ENCODE results near the gene MUL1.
"Not testable (repeated sequence)": the region's sequence is repeated elsewhere in the genome, so short reads cannot be mapped to it uniquely, and the experiment has no call there.

The MUL1 gene

DNA sequence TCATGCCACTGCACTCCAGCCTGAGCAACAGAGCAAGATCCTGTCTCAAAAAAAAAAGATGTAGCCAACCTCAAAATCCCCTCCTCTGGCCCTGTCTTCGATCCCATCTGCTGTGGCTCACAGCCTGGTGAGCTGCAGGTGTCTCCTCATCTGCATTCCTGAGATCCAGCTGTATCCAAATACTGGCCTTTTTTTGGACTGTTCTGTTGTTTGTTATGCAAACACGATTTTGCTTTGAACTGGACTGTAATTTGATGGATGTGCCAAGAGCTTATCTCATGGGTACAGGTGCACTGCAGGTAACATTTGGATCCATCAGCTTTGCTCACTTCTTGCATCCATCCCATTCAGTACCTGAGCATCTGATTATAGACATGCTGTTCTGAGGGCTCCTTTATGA lies 30.3 kb upstream of the MUL1 start:
- Histone ChIP-seq H3K27ac (ENCODE audit: low read depth, low read length) (no peak overlapping the region), H3K27me3 (ENCODE audit: control insufficient read depth, insufficient read depth, low read length) (peaks cover 12% of the 10 kb centered on the region; the same call in 1 of the 2 replicates), H3K36me3 (ENCODE audit: control insufficient read depth, insufficient read depth, low read length) (no peaks in the 10 kb centered on the region)

DNA sequence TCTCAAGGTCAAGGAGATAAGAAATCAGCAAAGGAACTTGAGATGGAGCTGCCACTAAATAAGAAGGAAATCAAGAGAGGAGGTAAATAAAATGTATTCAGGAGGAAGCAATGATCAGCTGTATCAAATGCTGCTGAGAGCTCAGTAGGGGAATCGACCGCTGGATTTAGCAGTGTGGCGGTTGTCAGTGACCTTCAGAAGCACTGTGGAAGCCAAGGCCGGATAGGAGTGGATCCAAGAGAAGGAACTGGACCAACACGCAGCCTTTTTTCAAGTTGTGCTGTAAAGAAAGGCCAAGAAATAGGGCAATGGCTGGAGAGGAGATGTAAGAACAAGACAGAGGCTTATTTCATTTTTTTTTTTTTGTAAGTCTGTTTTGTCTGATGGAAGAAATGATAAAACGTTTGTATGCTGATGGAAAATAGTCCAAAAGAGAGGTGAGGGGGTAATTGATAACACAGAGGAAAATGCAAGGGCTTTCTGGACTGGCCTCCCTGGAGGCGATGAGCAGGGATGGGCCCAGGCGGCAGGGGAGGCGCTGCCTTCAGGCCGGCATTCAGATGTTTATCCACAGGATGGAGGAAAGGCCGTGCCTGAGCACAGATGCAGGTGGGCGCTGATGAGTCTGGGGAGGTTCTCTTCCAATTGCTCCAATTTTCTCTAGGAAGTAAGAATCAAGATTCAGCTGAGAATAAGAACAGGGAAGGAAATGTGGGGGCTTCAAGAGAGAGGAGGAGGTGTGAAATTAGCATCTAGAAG lies 26.9 kb upstream of the MUL1 start:
- no peak overlapping the region for H3K4me3 ChIP-seq (ENCODE audit: low read depth, low read length)
- no peaks in the 10 kb centered on the region for H3K36me3 ChIP-seq (ENCODE audit: control insufficient read depth, insufficient read depth, low read length)
- H3K9ac ChIP-seq (ENCODE audit: low read depth, low read length) = no peak overlapping the region
- H3K4me1 ChIP-seq (ENCODE audit: control insufficient read depth, insufficient read depth, low read length) = no peaks in the 10 kb centered on the region
- peaks cover 2% of the 10 kb centered on the region for H3K27me3 ChIP-seq (ENCODE audit: control insufficient read depth, insufficient read depth, low read length)
- H3K27ac ChIP-seq (ENCODE audit: low read depth, low read length) = no peak overlapping the region
- H3K9me3 ChIP-seq (ENCODE audit: control insufficient read depth, insufficient read depth, low read length) = no peaks in the 10 kb centered on the region

More for the DNA sequence above, 30.3 kb upstream of the MUL1 start:
- no peaks in the 10 kb centered on the region for H3K9me3 ChIP-seq (ENCODE audit: control insufficient read depth, insufficient read depth, low read length)
- no peak overlapping the region for H3K4me3 ChIP-seq (ENCODE audit: low read depth, low read length)
- H3K9ac ChIP-seq (ENCODE audit: low read depth, low read length) = no peak overlapping the region
- H3K4me1 ChIP-seq (ENCODE audit: control insufficient read depth, insufficient read depth, low read length) = no peaks in the 10 kb centered on the region

DNA sequence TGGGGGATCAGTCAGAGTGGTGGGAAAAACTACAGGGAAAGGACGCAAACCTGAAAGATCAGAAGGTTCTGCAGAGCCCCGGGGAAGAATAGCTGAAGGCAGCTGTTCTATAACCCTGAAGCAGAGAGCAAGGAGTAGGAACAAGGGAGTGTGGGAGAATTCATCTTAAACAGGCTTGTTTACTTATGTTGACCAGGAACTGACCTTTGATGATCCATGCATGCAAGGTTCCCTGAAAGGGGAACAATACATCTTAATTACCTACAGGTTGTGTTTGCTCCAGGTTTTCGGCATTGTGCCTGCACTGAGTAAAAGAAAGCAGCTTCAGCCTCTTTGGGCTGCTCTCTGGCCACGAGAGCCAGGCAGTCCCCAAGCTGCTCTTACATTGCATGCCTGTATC lies 25.7 kb upstream of the MUL1 start:
- no peak overlapping the region for H3K9ac ChIP-seq (ENCODE audit: low read depth, low read length)

DNA sequence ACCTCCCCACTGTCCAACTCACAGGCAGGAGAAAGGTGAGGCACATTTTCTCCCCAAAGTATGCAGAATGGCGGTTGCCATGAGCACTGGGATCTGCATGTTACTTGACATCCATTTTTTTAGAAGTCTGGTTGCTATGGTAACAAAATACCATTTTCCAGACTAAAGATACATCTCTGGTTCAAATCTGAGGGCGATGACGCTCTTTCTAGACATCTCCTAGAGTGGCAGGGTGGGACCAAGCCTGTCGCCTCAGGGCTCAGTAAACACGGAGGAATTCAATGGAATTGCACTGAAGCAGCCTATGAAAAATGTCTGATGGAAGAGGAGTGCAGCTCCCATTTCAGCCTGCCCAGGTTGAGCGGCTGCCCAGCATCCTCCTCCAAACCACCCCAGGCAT lies 22.9 kb upstream of the MUL1 start:
- H3K4me3 ChIP-seq (ENCODE audit: low read depth, low read length) = no peak overlapping the region
- no peaks in the 10 kb centered on the region for H3K36me3 ChIP-seq (ENCODE audit: control insufficient read depth, insufficient read depth, low read length)
- H3K9me3 ChIP-seq (ENCODE audit: control insufficient read depth, insufficient read depth, low read length) = no peaks in the 10 kb centered on the region
- no peak overlapping the region for H3K27ac ChIP-seq (ENCODE audit: low read depth, low read length)
- no peak overlapping the region for H3K9ac ChIP-seq (ENCODE audit: low read depth, low read length)
- H3K27me3 ChIP-seq (ENCODE audit: control insufficient read depth, insufficient read depth, low read length) = no peaks in the 10 kb centered on the region; the same call in none of the 2 replicates
- no peaks in the 10 kb centered on the region for H3K4me1 ChIP-seq (ENCODE audit: control insufficient read depth, insufficient read depth, low read length)

More for the DNA sequence above, 25.7 kb upstream of the MUL1 start:
- no peaks in the 10 kb centered on the region for H3K9me3 ChIP-seq (ENCODE audit: control insufficient read depth, insufficient read depth, low read length)
- H3K4me3 ChIP-seq (ENCODE audit: low read depth, low read length) = no peak overlapping the region
- no peaks in the 10 kb centered on the region for H3K36me3 ChIP-seq (ENCODE audit: control insufficient read depth, insufficient read depth, low read length)
- H3K27me3 ChIP-seq (ENCODE audit: control insufficient read depth, insufficient read depth, low read length) = no peaks in the 10 kb centered on the region; the same call in none of the 2 replicates
- no peaks in the 10 kb centered on the region for H3K4me1 ChIP-seq (ENCODE audit: control insufficient read depth, insufficient read depth, low read length)
- H3K27ac ChIP-seq (ENCODE audit: low read depth, low read length) = no peak overlapping the region

DNA sequence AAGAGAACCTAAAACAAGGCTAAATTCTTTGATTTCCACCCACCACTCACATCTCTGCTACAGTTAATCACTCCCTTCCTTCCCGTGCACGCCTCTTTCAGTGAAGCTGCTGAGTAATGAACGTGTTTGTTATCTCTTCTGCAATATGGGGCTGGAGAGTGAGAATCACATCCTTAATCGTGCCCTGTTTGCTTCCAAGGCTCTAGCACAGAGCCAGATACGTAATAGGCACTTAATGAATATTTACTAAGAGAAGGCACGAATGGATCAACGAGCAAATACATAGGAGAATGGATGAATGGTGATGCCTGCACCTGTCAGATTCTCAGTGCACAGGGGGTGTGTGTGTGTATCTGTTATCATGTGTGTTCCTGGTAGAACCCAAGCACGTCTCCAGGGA lies 22.4 kb upstream of the MUL1 start:
- no peak overlapping the region for H3K4me3 ChIP-seq (ENCODE audit: low read depth, low read length)
- no peaks in the 10 kb centered on the region for H3K9me3 ChIP-seq (ENCODE audit: control insufficient read depth, insufficient read depth, low read length)
- H3K4me1 ChIP-seq (ENCODE audit: control insufficient read depth, insufficient read depth, low read length) = no peaks in the 10 kb centered on the region
- no peak overlapping the region for H3K27ac ChIP-seq (ENCODE audit: low read depth, low read length)
- H3K36me3 ChIP-seq (ENCODE audit: control insufficient read depth, insufficient read depth, low read length) = no peaks in the 10 kb centered on the region
- H3K27me3 ChIP-seq (ENCODE audit: control insufficient read depth, insufficient read depth, low read length) = no peaks in the 10 kb centered on the region; the same call in none of the 2 replicates
- H3K9ac ChIP-seq (ENCODE audit: low read depth, low read length) = no peak overlapping the region

DNA sequence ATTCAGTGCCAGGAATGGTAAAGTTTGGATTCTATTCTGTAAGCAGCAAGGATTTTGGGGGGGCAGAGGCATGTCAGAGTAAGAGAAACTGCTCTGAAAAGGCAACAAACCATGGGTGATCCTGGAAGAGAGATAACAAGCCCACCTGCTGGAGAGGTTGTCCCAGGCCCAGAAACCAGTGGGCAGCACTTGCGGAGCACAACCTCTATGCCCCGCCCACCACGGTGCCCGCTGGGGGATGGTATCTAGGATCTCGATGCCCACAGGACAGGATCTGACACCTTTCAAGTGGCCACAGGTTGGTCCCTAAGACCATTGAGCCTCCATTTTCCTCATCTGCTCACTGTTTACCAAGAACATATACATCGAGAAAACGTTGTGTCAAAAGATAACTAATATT lies 20.3 kb upstream of the MUL1 start:
- Histone ChIP-seq H3K27ac (ENCODE audit: low read depth, low read length) (no peak overlapping the region), H3K27me3 (ENCODE audit: control insufficient read depth, insufficient read depth, low read length) (no peaks in the 10 kb centered on the region; the same call in 1 of the 2 replicates), H3K4me3 (ENCODE audit: low read depth, low read length) (no peak overlapping the region), H3K4me1 (ENCODE audit: control insufficient read depth, insufficient read depth, low read length) (no peaks in the 10 kb centered on the region), H3K36me3 (ENCODE audit: control insufficient read depth, insufficient read depth, low read length) (no peaks in the 10 kb centered on the region), H3K9ac (ENCODE audit: low read depth, low read length) (no peak overlapping the region), H3K9me3 (ENCODE audit: control insufficient read depth, insufficient read depth, low read length) (no peaks in the 10 kb centered on the region)

DNA sequence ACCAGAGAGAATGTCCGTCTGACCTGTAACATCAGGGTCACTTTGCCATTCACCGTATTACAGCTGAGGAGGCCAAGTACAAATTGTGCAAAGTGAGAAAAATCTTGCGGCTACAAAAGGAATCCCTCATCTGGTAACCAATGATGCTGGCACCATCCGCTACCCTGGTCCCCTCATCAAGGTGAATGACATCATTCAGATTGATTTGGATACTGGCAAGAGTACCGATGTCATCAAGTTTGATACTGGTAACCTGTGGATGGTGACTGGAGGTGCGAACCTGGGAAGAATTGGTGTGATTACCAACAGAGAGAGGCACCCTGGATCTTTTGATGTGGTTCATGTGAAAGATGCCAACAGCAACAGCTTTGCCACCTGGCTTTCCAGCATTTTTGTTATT lies 18.3 kb upstream of the MUL1 start:
- no peaks in the 10 kb centered on the region for H3K4me1 ChIP-seq (ENCODE audit: control insufficient read depth, insufficient read depth, low read length)
- no peak overlapping the region for H3K27ac ChIP-seq (ENCODE audit: low read depth, low read length)
- H3K9ac ChIP-seq (ENCODE audit: low read depth, low read length) = no peak overlapping the region
- H3K9me3 ChIP-seq (ENCODE audit: control insufficient read depth, insufficient read depth, low read length) = no peaks in the 10 kb centered on the region
- no peaks in the 10 kb centered on the region for H3K36me3 ChIP-seq (ENCODE audit: control insufficient read depth, insufficient read depth, low read length)
- no peaks in the 10 kb centered on the region; the same call in 1 of the 2 replicates for H3K27me3 ChIP-seq (ENCODE audit: control insufficient read depth, insufficient read depth, low read length)
- no peak overlapping the region for H3K4me3 ChIP-seq (ENCODE audit: low read depth, low read length)

DNA sequence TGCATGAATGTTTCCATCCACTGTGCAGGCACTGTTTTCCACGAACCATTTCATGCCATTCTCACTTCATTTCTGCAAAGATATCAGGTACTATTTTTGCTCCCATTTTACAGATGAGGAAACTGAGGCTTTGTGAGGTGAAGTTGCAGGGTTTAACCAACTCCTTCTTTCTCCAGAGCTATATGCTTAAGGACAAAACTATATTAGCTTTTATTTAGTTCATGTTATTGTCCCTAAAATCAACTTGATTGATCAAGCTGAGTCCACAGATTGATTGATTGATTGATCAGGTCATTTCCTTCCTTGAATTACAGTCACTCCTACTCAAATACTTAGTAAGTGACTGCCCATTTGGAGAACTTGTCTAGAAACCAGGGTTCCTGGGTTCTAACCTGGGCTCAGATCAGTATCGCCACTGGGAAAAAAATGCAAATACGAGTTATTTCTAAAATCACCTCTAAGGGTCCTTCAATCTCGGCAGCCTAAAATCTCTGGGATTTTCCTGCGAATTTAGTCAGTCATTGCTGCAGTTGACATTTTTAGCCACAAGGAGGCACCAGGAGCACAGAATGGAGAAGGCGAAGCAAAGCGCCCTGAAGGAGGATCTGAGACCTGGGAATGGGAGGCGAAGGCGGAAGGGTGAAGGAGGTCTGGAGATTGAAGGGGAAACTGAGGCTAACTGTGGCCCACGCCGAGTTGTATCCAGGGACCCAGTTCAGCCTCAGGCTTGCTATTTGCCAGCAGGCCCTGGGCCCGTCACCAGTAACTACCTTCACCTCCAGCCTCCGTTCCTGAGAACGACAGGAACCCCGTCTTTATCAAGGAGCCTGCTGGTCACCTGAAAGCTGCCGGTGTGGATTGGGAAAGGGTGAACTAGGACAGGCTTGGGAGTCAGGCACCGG lies 14.3 kb upstream of the MUL1 start:
- H3K9ac ChIP-seq (ENCODE audit: low read depth, low read length) = no peak overlapping the region
- no peaks in the 10 kb centered on the region for H3K27me3 ChIP-seq (ENCODE audit: control insufficient read depth, insufficient read depth, low read length)
- no peaks in the 10 kb centered on the region for H3K4me1 ChIP-seq (ENCODE audit: control insufficient read depth, insufficient read depth, low read length)
- H3K27ac ChIP-seq (ENCODE audit: low read depth, low read length) = no peak overlapping the region
- no peaks in the 10 kb centered on the region for H3K36me3 ChIP-seq (ENCODE audit: control insufficient read depth, insufficient read depth, low read length)
- H3K9me3 ChIP-seq (ENCODE audit: control insufficient read depth, insufficient read depth, low read length) = no peaks in the 10 kb centered on the region
- peak overlapping the region; percentile 7; the same call in 1 of the 2 replicates for H3K4me3 ChIP-seq (ENCODE audit: low read depth, low read length)

DNA sequence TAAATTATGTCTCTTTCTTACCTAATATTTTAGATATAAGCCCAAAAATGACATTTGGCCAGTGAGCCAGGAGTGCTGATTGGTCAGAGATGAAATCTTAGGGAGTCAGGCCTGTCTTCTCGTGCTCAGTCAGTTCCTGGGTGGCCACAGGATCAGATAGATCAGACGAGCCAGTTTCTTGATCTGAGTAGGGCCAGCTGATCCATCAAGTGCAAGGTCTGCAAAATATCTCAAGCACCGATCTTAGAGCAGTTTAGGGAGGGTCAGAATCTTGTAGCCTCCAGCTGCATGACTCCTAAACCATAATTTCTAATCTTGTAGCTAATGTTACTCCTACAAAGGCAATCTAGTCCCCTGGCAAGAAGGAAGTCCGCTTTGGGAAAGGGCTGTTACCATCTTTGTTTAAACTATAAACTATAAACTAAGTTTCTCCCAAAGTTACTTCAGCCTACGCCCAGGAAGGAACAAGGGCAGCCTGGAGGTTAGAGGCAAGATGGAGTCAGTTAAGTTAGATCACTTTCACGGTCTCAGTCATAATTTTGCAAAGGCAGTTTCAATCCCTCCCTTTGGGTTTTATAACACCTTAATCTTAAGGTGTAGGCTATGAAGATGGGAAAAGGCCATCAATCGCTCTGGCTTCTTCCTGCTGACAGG lies 11.8 kb upstream of the MUL1 start:
- not testable (repeated sequence) for H3K4me3 ChIP-seq (ENCODE audit: low read depth, low read length); H3K4me1 ChIP-seq (ENCODE audit: control insufficient read depth, insufficient read depth, low read length); H3K36me3 ChIP-seq (ENCODE audit: control insufficient read depth, insufficient read depth, low read length); H3K27me3 ChIP-seq (ENCODE audit: control insufficient read depth, insufficient read depth, low read length); H3K9ac ChIP-seq (ENCODE audit: low read depth, low read length); H3K9me3 ChIP-seq (ENCODE audit: control insufficient read depth, insufficient read depth, low read length); H3K27ac ChIP-seq (ENCODE audit: low read depth, low read length)

DNA sequence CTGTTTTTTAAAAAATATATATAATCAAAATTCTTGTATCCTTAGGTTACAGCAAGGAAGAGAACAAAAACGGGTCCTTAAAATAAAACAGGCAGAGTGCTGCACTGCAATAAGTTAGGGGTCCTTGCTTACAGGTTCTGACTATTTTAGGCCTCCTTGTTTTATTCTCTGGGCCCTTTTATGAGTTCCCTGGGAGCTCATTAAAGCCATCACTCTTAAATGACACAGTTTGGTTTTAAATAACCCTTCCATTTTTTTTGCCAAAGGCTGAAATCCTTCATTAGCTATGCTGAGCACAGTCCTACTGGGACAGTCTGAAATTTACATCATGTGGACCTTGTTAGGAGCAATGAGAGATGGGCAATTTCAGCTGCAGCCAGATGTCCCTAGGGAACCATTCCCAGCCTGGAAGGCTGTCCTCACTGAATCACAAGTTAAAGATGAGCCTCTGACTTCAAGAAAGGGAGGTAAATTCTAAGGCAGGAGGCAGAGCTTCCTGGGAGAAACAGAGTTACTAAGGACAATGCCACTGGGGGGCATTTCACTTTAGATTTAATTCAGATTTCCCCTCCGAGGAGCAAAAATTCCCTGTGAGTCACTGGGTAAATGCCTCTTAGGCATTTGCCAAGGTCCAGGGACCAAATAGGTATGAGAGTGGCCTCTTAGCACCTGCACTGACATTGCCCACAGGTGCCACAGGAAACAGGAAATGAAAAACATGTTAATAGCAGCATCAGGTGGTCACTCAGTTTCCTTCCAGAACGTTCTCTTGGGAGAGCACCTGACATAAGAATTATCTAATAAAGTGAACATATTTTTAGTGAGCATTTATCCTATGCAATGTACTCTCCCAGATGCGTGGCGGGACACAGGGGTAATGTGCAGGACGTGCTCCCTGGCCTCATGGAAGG lies 3.8 kb upstream of the MUL1 start:
- no peak overlapping the region for H3K27ac ChIP-seq (ENCODE audit: low read depth, low read length)
- no peak overlapping the region for H3K9ac ChIP-seq (ENCODE audit: low read depth, low read length)
- H3K4me3 ChIP-seq (ENCODE audit: low read depth, low read length) = no peak overlapping the region

More for the DNA sequence above, 3.8 kb upstream of the MUL1 start:
- Histone ChIP-seq H3K9me3 (ENCODE audit: control insufficient read depth, insufficient read depth, low read length) (no peaks in the 10 kb centered on the region), H3K27me3 (ENCODE audit: control insufficient read depth, insufficient read depth, low read length) (peaks cover 4% of the 10 kb centered on the region; the same call in 1 of the 2 replicates), H3K4me1 (ENCODE audit: control insufficient read depth, insufficient read depth, low read length) (no peaks in the 10 kb centered on the region), H3K36me3 (ENCODE audit: control insufficient read depth, insufficient read depth, low read length) (no peaks in the 10 kb centered on the region)
